HUDEP-2 (cell line): ENCODE data around the gene SERPINB12.

ENCODE experiments used
- DNase-seq, 76 experiments: peaks; one replicate each; lab custom pipeline; 2025; ENCODE audit not compliant: unreplicated experiment in 76 of 76; lab: John Stamatoyannopoulos, UW

Gene SERPINB12

DNA sequence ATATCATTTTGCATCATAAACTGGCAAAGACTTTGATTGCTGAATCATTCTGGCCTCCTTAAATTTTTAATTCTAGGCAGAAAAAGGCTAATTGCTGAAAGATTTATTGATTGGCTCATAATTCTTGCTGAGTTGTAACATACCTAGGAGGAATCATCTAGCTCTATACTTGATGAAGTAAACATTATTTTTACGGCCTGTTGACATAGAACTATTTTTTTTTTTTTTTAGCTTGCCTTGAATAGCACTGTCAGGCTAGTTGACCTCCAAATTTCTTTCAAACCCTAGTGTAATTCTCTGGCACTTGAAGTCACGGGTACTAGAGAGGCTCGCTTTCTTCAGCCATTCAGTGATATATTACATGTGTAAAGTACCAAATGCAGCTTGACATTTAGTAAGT, 2.8 kb downstream of the SERPINB12 start:
- no peak for DNase-seq

DNA sequence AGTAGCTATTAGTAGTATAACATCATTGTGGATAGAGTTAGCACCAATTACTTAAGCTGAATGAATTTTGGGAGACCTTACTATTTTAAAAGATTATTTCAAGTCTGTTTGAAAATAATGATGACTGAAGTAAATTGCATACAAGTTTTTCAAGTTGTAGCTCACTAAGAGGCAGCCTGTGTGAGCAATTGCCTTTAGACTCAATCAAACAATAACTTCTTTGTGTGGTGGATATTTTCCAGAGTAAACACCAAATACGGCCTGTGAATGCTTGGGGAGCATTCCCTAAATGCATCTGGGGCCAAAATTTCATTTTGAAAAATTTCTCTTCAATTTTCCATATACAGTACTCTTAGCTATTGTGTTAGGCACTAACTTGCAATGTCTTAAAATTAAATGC, 7.9 kb downstream of the SERPINB12 start:
- DNase-seq: no peak

DNA sequence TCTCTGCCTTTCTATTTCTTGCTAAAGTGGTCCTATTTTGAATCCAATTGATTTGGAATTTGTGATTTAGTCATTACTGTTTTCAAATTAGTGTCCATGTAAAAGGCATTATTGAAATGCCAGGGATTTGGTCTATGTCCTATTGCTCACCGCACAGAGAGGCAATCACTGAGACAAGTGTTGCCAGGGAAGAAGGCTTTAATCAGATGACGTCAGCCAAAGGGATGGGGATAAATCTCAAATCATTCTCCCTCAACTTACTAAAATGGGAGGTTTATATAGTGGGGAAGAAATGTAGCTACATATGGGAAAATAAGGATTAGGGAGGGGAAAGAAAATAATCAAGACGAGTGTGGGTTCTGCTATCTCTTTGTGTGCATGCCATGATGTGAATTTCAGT, 9.6 kb downstream of the SERPINB12 start:
- no peak for DNase-seq

DNA sequence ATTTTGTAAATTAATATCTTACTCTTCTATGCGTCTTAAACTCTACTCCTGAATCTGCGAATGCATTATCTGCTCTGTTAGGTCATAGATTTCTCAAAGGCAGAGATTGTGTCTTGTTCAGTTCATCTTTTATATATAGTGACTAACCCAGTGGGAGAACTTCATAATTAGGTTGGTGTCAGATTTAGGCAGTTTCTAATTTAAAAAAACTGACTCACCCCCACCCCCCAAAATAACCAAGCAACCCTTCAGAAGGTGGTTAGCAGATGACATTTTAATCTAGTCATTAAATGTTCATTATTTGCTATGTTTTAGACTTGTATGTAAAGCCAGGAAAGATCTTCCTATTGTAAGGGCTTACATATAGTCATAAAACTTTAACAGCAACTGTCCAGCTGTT, 10.4 kb downstream of the SERPINB12 start:
- DNase-seq: no peak

DNA sequence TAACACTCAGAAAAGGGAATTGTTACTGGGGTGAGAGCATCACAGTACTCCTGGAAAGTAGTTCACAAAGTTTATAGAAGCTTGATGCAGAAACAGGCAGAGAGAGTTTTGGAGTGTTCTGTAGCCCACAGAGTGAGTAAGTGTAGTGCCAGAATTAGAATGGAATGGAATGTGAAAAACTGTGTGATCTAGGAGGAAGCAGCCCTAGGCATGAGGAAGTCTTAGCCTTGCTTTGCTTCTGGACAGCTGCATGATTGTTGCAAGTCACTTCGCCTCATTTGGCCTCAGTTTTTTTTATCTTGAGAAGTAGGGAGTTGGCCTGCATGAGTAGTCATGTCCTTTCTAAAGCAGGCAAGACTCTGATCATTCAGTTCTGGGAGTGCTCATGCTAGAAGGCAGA, 10.9 kb downstream of the SERPINB12 start:
- no peak for DNase-seq

DNA sequence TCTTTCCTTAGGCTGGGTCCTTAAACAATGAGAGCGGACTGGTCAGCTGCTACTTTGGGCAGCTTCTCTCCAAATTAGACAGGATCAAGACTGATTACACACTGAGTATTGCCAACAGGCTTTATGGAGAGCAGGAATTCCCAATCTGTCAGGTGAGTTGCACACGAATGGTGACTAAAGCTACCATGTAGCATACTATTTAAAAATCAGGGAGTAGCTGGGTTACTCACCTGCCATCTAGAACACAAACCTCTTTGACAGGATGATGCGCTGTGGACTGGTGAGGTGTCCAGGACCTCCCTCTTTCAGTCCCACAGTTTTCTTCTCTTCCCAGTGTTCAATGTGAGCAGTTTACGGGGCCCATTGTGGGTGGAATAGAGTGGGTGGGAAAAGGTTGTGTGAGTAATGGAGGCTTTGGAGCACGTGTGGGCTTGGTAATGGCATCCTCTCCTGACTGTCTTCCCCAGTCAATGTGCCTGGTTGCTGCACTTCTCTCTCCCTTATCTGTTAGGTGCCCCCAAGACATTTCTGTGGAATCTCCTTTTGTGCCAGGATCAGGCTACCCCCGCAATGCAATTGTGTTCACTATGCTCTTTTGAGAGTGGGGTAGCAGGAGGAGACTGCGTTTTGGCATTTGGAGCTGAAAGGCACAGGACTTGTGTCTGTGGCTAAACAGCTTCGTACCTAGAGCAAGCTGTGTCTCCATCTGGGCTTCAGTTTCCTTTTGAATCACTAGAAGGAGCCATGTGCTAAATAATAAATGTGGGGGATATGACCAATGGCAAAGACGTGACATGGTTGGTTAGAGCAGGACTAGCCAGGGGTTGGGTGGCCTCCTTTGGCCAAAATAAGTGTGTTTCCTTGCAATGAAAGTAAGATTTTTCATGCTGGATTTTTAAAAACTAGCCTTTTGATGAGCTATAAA, 17.7 kb downstream of the SERPINB12 start:
- no peak for DNase-seq

DNA sequence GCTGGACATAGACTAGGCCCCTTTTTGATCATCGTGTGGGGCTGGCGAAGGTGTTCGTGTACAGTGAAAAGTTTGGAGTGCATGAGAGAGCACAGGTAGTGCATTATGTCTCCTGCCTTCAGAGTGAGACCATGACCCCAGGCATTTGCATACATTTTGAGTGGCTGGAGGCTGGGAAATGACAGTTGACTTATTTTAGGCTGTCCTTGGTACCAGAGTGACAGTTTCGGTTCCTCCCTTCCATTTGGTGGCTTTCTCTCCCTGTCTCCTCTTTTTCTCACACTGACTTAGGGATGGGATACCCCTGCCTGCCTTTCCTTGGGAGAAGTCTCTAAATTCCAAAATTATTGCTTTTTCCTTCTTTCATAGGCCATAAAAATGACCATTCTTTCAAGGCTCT, 20.1 kb downstream of the SERPINB12 start:
- DNase-seq: no peak

DNA sequence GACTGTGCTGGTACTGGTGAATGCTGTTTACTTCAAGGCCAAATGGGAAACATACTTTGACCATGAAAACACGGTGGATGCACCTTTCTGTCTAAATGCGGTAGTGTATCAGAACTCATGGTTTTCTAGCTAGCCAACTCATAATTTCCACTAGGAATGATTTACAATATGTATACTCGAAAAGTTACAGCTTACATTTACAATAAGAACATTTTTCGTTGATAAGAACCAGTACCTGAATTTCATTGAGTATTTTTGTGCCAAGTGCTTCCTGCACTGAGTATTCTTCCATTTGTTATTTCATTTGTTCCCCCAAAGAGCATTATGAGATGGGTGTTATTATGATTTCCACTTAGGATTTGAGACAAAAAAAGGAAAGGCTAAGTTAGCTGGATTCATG, 21.9 kb downstream of the SERPINB12 start:
- DNase-seq: no peak

DNA sequence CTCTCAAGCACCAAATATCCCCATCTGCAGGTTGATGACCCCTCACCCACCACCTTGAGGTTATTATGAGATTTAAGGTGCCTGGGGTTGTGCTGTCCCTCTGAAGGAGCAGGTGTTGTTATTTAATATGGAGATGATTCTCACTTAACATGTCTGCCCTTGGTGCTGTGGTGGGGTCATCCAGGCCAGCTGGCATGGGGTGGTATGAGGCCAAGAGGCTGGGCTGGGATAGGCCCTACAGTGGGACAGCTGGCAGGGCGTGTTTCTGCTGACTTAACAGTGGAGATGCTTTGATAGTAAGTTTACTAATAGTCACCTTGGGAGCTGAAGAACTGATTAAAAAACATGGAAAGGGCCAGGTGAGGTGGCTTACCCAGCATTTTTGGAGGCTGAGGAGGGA, 22.4 kb downstream of the SERPINB12 start:
- no peak for DNase-seq

DNA sequence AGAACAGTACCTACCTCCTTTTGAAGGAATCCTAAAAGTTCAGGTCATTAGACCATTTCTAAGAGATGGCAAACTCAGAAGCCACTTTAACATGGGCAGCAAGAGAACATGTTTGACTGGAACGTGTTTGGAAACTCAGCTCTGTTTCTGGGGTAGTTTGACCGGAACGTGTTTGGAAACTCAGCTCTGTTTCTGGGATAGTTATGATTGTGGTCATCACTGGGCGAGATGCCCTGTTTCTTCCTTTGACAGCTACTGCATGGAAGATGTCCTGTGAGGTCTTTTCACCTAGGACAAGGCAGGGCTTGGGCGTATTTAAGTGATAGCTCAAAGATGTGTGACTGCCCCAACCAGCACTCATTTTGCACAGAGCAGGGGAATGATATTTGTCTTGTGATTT, 25.1 kb downstream of the SERPINB12 start:
- DNase-seq: no peak

DNA sequence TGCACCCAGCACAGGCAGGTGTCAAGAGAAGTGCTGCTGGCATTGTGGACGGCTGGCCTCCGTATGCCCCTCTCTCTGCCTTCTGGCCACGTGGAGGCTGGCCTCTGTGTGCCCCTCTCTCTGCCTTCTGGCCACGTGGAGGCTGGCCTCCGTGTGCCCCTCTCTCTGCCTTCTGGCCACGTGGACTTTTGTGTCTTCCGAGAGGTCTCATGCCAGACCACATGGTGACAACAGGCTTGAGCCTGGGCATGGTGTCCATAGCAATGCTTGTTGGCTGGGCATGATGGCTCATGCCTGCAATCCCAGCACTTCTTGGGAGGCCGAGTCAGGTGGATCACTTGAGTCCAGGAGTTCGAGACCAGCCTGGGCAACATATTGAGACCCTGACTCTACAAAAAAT, 25.7 kb downstream of the SERPINB12 start:
- no peak for DNase-seq

DNA sequence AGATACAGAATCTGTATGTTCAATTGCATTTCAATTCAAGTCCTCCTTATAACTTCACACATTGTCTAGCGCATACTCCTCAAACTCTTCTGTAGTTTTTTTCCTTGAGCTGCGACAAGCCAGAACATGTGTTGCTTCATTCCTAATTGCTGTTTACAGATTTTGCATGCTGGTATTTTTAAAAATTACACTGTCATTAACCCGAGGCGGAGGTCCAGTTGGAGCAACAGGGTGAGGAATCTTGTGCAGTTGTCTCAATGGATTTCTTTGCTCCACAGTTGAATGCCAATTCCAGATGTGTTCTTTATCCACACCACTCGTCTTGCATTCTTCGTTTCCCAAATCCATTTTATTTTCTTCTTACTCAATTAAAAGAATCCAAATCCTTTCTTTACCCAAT, 28.6 kb downstream of the SERPINB12 start:
- DNase-seq: no peak

DNA sequence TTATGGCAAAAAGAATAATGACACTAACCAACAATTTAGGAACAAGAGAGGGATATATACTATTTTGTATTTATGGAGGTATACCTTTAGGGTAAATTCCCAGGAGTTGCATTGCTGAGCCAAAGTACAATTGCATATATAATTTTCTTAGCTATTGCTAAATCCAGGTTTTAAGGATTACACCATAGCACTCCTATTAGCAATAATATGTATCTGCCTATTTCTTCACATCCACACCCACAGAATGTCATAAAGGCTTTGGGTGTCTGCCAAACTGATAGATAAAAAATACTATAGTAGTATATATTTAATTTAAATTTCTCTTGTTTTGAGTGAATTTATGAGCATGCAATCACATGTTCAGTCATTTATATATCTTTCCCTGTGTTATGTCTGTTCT, 33.5 kb downstream of the SERPINB12 start:
- no peak for DNase-seq

DNA sequence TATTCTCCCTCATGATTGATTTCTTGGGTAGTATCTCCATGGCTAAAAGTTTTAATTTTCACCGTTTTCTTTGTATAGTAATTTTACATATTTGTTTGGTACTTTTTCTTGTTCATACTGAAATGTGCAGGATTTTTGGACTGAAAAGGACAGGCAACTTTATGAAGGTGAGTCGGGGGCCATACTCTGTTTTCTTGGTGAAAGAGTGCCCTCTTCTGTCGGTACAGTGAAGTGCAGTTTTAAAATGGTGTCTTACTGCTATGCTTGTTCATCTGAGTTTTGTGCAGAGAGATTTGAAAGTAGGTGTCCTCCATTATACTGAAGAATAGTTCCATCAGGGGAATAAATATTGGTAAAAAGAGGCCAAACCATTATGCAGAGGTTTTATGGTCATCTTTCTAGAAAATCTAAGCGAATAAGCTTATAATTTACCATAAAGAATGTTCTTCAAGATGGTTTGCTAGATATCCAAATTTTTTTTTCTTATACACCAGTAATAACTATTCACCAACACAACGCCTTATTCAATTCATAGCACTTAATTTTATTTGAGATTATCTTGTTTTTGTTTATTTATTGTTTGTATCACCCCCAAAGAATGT, 36.3 kb downstream of the SERPINB12 start:
- DNase-seq: peak in 22 of 76 experiments; percentile 1 to 48 (median 18)

DNA sequence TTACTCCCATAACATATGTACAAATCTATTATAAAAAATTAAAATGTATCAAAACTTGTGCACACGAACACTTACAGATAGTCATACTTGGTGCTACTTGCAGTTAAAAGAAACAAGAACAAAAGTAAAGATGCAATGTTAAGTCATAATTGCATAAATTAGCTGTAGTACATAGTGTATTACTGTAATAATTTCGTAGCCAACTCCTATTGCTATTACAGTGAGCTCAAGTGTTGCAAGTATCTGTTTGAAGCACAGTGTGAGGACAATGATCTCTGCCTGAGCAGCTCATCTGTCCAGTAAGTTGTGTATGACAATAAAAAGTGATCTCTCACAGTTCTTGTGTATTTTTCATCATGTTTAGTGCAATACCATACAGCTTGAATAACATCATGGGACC, 37.4 kb downstream of the SERPINB12 start:
- DNase-seq: no peak

DNA sequence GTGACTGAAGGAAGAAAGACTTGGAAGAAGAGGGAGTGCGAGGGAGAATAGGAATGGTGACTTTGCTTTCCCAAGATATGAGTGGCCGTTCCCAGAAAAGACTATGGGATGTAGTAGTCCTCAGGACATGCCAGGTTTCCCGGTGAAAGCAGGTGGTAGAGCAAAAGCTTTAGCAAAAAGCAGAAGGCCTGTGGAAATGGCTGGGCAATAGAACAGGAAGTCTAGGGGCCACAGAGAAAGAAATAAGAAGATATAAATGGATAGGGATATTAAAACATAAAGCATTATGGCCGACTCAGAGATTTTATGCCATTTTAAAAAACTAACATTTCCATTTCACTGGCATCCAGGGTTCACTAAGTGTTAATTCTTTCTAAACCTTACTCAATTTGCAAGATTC, 43.8 kb downstream of the SERPINB12 start:
- no peak for DNase-seq

DNA sequence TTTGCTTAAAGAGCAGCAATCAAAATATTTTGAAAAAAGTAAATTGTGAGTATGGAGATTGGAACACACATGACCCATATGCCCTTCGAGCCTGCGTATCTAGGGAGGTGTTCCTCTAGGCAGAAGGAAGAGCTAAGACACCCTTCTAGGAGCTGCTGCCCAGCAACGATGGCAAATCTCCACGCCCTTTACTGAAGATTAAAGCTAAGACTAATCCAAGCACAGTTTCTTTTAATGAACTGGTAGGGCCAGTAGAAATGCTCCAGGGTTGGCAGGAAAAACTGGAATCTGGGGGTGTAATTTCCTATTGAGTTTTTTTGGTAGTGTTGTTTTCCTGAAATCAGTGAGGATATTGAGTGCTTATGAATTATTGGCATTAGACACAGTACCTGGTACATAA, 44.3 kb downstream of the SERPINB12 start:
- DNase-seq: no peak

DNA sequence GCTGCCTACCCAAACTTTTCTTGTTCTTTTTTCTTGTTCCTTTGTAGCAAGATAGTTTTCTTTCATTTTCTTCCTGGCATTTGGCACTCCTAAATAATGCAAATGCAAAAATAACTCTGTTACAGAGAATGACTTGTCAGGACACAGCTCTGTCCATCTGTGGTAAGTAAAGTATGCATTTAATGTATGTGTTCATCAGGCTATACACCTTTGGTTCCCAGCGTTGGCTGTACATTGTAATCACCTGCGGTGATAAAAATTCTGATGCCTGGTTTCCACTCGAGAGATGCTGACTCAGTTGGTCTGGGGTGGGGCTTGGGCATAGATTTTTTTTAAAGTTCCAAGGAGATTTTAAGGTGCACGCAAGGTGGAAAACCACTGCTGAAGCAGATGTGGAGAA, 44.8 kb downstream of the SERPINB12 start, which contains the start of gene SERPINB13:
Gene SERPINB13, plus strand, starts transcription at position 378 of the 400 bp plus-strand sequence. CDS start 1,325 bp downstream, outside the sequence.
- DNase-seq: no peak

DNA sequence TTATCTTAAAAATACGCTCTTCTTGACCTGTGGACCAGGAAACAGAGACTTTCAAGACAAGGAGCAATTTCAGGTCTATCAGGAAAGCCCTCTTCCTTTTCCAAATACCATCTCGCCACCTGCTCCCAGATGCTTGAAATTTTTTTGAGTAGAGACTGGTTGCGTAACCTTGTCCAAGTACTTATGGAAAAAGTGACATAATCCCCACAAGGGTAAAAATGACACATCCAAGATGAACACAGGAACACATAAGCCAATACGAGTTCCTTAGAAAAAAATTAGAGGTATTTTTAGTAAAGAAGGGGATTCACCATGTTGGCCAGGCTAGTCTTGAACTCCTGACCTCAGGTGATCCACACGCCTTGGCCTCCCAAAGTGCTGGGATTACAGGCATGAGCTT, 46.7 kb downstream of the SERPINB12 start:
- no peak for DNase-seq

DNA sequence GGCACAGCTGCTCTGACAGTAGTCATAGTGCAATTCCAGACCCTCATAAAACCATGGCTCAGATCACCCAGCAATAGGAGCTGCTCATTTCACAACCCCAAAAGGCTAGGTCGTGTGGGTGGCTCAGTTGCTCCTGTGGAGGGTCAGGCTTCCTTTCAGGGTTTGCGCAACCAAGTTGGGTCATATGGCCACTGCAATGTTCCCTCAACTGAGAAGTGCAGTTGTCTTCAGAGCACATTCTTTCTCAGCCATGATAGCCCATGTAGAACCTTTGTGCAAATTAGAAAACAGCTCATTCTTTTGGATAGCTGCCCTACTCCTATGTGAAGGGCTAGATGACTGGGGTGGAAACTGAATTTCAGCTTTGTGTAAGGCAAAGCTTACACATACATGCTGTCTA, 48.2 kb downstream of the SERPINB12 start:
- no peak for DNase-seq

DNA sequence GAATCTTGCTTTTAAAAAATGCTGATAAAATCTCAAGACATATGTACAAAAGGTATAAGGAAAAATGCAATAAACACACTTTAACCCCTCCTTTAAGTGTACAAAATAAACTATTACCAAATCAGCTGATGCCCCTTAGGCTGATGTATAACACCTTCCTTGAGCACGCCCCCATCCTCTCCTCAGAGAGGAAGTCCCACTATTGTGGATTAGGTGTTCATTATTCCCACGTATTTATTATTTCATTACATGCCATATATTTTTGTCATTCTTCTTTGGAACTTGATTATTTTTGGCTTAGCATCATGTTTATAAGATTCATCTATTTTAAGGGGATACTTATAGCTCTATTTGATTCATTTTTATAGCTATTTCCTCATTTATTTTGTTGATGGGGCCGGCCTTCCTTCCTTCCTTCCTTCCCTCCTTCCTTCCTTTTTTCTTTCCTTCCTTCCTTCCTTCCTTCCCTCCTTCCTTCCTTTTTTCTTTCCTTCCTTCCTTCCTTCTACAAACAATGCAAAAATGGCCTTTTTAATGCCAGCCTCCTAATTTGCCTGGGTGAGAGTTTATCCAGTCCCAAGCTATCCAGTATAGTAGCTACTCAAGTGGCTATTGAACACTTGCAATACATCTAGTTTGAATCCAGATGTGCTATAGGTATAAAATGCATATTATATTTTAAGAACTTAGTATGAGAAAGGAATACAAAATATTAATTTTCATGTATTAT, 49.0 kb downstream of the SERPINB12 start:
- no peak for DNase-seq
